Uterus (tissue), 4 donors: ENCODE data around the gene PLPPR3. TPM values are rescaled to one million over a fixed set of nuclear protein-coding genes. Genes with fewer than 3 reads are reported as not detected.

Experiments
- DNase-seq, 2 donors: peaks; one replicate each; pipeline ENCODE4 v3.0.0-alpha.2; 2019 to 2020
- H3K27ac ChIP-seq, 2 donors: fragments of 200-600 bp; sonication (generic); 1 replicate in 1 of 2; 2 replicates in 1 of 2; pipeline ENCODE4 v1.5.1; 2016 to 2018
- H3K27me3 ChIP-seq, 2 donors: fragments of 200-600 bp; sonication (generic); one replicate each; pipeline ENCODE4 v1.5.1; 2018 to 2019; ENCODE audit warnings: control low read depth in 1 of 2
- H3K36me3 ChIP-seq, 2 donors: fragments of 200-600 bp; sonication (generic); one replicate each; pipeline ENCODE4 v1.5.1; 2019; ENCODE audit warnings: control low read depth in 1 of 2
- H3K4me1 ChIP-seq, 2 donors: fragments of 200-600 bp; sonication (generic); one replicate each; pipeline ENCODE4 v1.5.1; 2018 to 2019; ENCODE audit warnings: control low read depth in 1 of 2
- H3K4me3 ChIP-seq, 2 donors: fragments of 200-600 bp; sonication (generic); 1 replicate in 1 of 2; 2 replicates in 1 of 2; pipeline ENCODE4 v1.5.1; 2018 to 2019; ENCODE audit warnings: mild to moderate bottlenecking in 1 of 2
- H3K9me3 ChIP-seq, 2 donors: fragments of 200-600 bp; sonication (generic); one replicate each; pipeline ENCODE4 v1.5.1; 2019; ENCODE audit warnings: control low read depth in 1 of 2
- CTCF ChIP-seq, 4 experiments: fragments of 200-600 bp in 2 of 4; fragments of 450-650 bp in 2 of 4; sonication (generic) in 2 of 4; IDR thresholded peaks; one replicate each; pipeline ENCODE4 v1.5.1; 2016 to 2019; ENCODE audit warnings: antibody characterized with exemption in 4 of 4, mild to moderate bottlenecking in 2 of 4, moderate library complexity in 1 of 4
- POLR2A ChIP-seq, 2 donors: fragments of 450-650 bp; IDR thresholded peaks; one replicate each; pipeline ENCODE4 v1.6.1; 2016; ENCODE audit warnings: antibody characterized with exemption in 2 of 2, mild to moderate bottlenecking in 1 of 2, moderate library complexity in 1 of 2
- intact Hi-C: fragments of 100-400 bp; cut with DNase I; formaldehyde crosslinking; loops from one replicate; pipeline ENCODE4 v1.15.1; 2023; ENCODE audit warnings: low total_unique reads
- total RNA-seq, 4 donors: library from RNA; depleted of rRNA in 3 of 4; stranded (reverse); fragments of >200 nt in 3 of 4; gene quantifications; one replicate each; pipeline versions ENCODE4 v1.1.0 to v1.2.4, GENCODE V29; 2014 to 2023
- donor health status: DM: yes; HTN: yes; CAD: no.

Gene PLPPR3
- total RNA-seq, 4 donors from 2014 or later: 3.4 TPM; not detected in 3

- H3K4me3 ChIP-seq: no peak overlapping the region
- DNase-seq: no peak
- no peaks in the 10 kb centered on the region for H3K4me1 ChIP-seq
- intact Hi-C loops: no loop called here
- no peaks in the 10 kb centered on the region for H3K36me3 ChIP-seq
- TF ChIP-seq CTCF (IDR thresholded peaks at IDR 0.05) (no peak), POLR2A (IDR thresholded peaks at IDR 0.05) (no peak)
- H3K27ac ChIP-seq: no peak overlapping the region
- H3K27me3 ChIP-seq: no peaks in the 10 kb centered on the region
- no peaks in the 10 kb centered on the region for H3K9me3 ChIP-seq
These were observed 40.8 kb downstream of the PLPPR3 start for GRCh38 chr19:780935-781334.

- H3K4me3 ChIP-seq: no peak overlapping the region
- no peaks in the 10 kb centered on the region for H3K27me3 ChIP-seq
- peak in 1 of 2 donors; percentile 49 for DNase-seq
- peak overlapping the region in 1 of 2 donors; percentile 27 for H3K27ac ChIP-seq
- H3K36me3 ChIP-seq: no peaks in the 10 kb centered on the region
- intact Hi-C loops: no loop called here
- no peaks in the 10 kb centered on the region for H3K9me3 ChIP-seq
- H3K4me1 ChIP-seq: no peaks in the 10 kb centered on the region
- TF ChIP-seq POLR2A (IDR thresholded peaks at IDR 0.05): no peak
- peak in 1 of 4 experiments; percentile 12 for TF ChIP-seq CTCF (IDR thresholded peaks at IDR 0.05)
These were observed 42.7 kb downstream of the PLPPR3 start for GRCh38 chr19:778910-779653.

- no peak overlapping the region for H3K27ac ChIP-seq
- no peak overlapping the region for H3K4me3 ChIP-seq
- TF ChIP-seq POLR2A (IDR thresholded peaks at IDR 0.05) (no peak), CTCF (IDR thresholded peaks at IDR 0.05) (no peak)
- no peak for DNase-seq
- intact Hi-C loops: no loop called here
- no peaks in the 10 kb centered on the region for H3K36me3 ChIP-seq
- no peaks in the 10 kb centered on the region for H3K27me3 ChIP-seq
- no peaks in the 10 kb centered on the region for H3K9me3 ChIP-seq
- no peaks in the 10 kb centered on the region for H3K4me1 ChIP-seq
These were observed 45.2 kb downstream of the PLPPR3 start for GRCh38 chr19:776549-776948.

- Histone ChIP-seq H3K4me1 (no peaks in the 10 kb centered on the region), H3K36me3 (no peaks in the 10 kb centered on the region), H3K9me3 (no peaks in the 10 kb centered on the region), H3K27me3 (no peaks in the 10 kb centered on the region), H3K27ac (no peak overlapping the region), H3K4me3 (no peak overlapping the region)
- DNase-seq: no peak
- no peak for TF ChIP-seq CTCF (IDR thresholded peaks at IDR 0.05)
- intact Hi-C loops: no loop called here
These were observed 48.9 kb downstream of the PLPPR3 start for GRCh38 chr19:772730-773436.

- H3K4me1 ChIP-seq: no peaks in the 10 kb centered on the region
- no peak overlapping the region for H3K4me3 ChIP-seq
- H3K9me3 ChIP-seq: no peaks in the 10 kb centered on the region
- H3K27ac ChIP-seq: no peak overlapping the region
- no peaks in the 10 kb centered on the region for H3K36me3 ChIP-seq
- no peaks in the 10 kb centered on the region for H3K27me3 ChIP-seq
- no peak for TF ChIP-seq POLR2A (IDR thresholded peaks at IDR 0.05)
- TF ChIP-seq CTCF (IDR thresholded peaks at IDR 0.05): no peak
- DNase-seq: no peak
- intact Hi-C loops: no loop called here
These were observed 49.7 kb downstream of the PLPPR3 start for GRCh38 chr19:772063-772462.
